Sigmoid colon (tissue), 4 donors: ENCODE results near the gene CACNA1D.

Experiments used
- EP300 ChIP-seq, 4 donors: sonication (generic); formaldehyde crosslinking; IDR thresholded peaks; one replicate each; pipeline ENCODE4 v1.6.1; 2017; ENCODE audit warnings: antibody characterized with exemption in 4 of 4
- POLR2A ChIP-seq, 2 donors: fragments of 450-650 bp; IDR thresholded peaks; one replicate each; pipeline ENCODE4 v1.6.1; 2016; ENCODE audit warnings: antibody characterized with exemption in 2 of 2, mild to moderate bottlenecking in 2 of 2, moderate library complexity in 2 of 2
- POLR2AphosphoS5 ChIP-seq, 4 donors: sonication (generic); formaldehyde crosslinking; IDR thresholded peaks; one replicate each; pipeline ENCODE4 v1.6.1; 2017; ENCODE audit warnings: antibody characterized with exemption in 4 of 4
- TF ChIP-seq, protein P1 (sequence below), 4 experiments: fragments of 450-650 bp in 3 of 4; fragments of 200-600 bp in 1 of 4; IDR thresholded peaks; one replicate each; pipeline ENCODE4 v1.5.1; 2016 to 2019; ENCODE audit warnings: antibody characterized with exemption in 4 of 4, mild to moderate bottlenecking in 3 of 4, moderate library complexity in 2 of 4

- TF ChIP-seq, protein P1, sequence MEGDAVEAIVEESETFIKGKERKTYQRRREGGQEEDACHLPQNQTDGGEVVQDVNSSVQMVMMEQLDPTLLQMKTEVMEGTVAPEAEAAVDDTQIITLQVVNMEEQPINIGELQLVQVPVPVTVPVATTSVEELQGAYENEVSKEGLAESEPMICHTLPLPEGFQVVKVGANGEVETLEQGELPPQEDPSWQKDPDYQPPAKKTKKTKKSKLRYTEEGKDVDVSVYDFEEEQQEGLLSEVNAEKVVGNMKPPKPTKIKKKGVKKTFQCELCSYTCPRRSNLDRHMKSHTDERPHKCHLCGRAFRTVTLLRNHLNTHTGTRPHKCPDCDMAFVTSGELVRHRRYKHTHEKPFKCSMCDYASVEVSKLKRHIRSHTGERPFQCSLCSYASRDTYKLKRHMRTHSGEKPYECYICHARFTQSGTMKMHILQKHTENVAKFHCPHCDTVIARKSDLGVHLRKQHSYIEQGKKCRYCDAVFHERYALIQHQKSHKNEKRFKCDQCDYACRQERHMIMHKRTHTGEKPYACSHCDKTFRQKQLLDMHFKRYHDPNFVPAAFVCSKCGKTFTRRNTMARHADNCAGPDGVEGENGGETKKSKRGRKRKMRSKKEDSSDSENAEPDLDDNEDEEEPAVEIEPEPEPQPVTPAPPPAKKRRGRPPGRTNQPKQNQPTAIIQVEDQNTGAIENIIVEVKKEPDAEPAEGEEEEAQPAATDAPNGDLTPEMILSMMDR (IDR thresholded peaks at IDR 0.05), result no peak
- TF ChIP-seq POLR2A (IDR thresholded peaks at IDR 0.05) (no peak), POLR2AphosphoS5 (IDR thresholded peaks at IDR 0.05) (no peak), EP300 (IDR thresholded peaks at IDR 0.05) (no peak)
Measured at GRCh38 chr3:53585049-53585448, 90.6 kb downstream of the CACNA1D start.
